ENCODE measurements around the gene TTLL7.

The TTLL7 gene, protein sequence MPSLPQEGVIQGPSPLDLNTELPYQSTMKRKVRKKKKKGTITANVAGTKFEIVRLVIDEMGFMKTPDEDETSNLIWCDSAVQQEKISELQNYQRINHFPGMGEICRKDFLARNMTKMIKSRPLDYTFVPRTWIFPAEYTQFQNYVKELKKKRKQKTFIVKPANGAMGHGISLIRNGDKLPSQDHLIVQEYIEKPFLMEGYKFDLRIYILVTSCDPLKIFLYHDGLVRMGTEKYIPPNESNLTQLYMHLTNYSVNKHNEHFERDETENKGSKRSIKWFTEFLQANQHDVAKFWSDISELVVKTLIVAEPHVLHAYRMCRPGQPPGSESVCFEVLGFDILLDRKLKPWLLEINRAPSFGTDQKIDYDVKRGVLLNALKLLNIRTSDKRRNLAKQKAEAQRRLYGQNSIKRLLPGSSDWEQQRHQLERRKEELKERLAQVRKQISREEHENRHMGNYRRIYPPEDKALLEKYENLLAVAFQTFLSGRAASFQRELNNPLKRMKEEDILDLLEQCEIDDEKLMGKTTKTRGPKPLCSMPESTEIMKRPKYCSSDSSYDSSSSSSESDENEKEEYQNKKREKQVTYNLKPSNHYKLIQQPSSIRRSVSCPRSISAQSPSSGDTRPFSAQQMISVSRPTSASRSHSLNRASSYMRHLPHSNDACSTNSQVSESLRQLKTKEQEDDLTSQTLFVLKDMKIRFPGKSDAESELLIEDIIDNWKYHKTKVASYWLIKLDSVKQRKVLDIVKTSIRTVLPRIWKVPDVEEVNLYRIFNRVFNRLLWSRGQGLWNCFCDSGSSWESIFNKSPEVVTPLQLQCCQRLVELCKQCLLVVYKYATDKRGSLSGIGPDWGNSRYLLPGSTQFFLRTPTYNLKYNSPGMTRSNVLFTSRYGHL

DNA sequence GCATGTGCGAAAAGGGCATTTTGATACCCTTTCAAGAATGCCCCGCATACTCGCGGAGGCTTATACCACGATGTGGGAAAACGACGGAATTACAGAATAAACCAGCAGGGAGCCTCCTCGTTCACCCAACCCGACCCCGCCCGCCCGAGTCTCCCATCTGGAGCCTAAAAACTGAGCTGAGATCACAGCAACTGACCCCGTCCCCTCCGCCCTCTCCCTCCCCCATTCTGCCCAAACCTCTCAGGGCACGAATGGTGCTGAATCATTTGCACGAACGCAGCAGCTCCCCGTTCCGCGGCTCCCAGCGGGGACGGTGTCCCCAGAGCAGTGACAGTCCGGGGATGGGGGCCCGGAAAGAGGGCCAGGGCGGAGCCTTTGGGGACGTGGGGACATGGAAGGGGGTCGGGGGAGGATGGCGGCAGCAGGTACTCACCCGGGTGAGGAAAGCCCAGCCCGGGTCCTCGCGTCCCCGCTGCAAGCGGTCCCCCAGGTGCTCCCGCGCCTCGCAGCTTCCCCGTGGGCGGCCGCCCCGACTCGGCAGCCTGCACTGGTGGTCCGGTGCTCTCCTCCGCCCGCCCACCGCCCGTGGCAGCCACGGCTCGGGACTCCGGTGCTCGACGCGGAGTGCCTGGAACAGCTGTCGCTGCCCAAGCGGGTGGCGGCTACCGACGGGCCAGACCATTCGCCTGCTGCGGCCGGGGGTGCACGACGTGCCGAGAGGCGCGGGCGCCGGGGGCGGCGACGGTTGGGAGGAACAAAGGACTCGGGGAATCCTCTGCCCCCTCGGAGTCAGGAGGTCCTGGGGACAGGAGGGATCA is at the start of gene TTLL7:
TTLL7 (minus strand) TSS at position 635 of the 818 bp plus-strand sequence. CDS start 46,921 bp downstream, outside the sequence.
- DNase-seq (ENCODE audit: low read depth in 2 of 2), result peak; percentile 56 to 60

DNA sequence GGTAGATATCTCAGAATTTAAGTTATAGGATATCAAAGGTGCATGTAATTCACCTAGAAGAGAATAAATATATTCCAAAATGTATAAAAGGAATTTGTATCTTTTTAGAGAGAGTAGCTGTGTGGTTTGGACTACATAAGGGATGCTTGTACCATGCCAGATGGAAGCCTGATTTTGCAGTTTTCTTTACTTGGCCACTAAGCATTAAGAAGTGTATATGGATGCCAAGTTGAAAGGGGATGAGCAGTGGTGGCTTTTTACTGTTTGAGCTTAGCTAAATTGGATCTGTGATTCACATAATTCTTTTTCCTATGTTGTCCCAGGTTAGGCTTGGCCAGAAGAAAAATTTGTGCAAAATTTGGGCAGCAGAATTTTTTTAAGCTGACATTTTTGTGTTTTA is 43.5 kb upstream of the TTLL7 start:
- no peak for DNase-seq (ENCODE audit: low read depth in 2 of 2)

- no peak for DNase-seq (ENCODE audit: low read depth in 2 of 2)
Measured at GRCh38 chr1:84037758-84038611, 39.1 kb upstream of the TTLL7 start.

GRCh38 chr1:84031802-84032327 is 32.9 kb upstream of the TTLL7 start:
- DNase-seq (ENCODE audit: low read depth in 2 of 2), result no peak

- no peak for DNase-seq (ENCODE audit: low read depth in 2 of 2)
Measured at GRCh38 chr1:84027368-84027767, 28.4 kb upstream of the TTLL7 start.

DNA sequence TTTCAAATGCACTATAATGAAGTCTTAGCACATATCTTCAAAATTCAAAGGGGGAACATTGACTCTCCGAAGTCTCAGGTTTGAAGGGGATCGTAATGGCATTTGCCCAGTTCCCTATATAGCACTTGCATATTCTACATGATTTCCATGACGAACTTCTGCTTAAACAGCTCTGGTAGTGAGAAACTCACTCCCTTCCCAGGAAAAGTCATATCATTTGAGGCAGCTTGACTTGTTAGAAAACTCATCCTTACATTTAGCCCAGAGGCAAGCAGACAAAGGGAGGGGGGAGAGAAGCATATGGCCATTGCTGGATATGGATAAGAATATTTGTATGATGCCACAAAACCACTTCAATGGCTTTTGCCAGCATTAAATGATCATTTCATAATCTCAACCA is 27.0 kb upstream of the TTLL7 start:
- DNase-seq (ENCODE audit: low read depth in 2 of 2), result no peak

DNA sequence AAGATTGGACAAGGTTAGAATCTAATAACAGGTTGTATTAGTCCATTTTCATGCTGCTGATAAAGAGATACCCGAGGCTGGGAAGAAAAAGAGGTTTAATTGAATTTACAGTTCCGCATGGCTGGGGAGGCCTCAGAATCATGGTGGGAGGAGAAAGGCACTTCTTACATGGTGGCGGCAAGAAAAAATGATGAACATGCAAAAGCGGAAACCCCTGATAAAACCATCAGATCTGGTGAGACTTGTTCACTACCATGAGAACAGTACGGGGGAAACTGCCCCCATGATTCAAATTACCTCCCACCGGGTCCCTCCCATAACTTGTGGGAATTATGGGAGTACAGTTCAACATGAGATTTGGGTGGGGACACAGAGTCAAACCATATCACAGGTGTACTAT is 22.9 kb upstream of the TTLL7 start:
- DNase-seq (ENCODE audit: low read depth in 2 of 2), result no peak

- no peak for DNase-seq (ENCODE audit: low read depth in 2 of 2)
Measured at GRCh38 chr1:84020151-84020550, 21.2 kb upstream of the TTLL7 start.

DNA sequence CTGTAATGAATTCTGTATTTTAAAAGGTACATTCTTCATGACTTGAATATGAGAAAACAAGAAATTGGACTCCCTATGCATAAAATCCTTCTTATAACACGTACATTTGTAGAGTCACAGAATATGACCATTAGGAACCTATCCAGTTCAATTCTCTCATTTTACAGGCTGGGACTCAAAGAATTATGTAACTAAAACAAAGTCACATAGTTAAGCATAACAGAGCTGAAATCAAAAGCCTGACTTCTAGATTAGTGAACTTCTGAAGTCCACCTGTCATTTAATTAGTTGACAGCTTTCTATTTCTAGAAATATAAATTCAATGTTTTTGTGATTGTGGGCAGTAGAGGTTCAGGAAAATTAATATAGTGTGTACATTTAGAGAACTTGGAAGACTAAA is 20.3 kb upstream of the TTLL7 start:
- no peak for DNase-seq (ENCODE audit: low read depth in 2 of 2)

- no peak for DNase-seq (ENCODE audit: low read depth in 2 of 2)
Measured at GRCh38 chr1:84013708-84014107, 14.8 kb upstream of the TTLL7 start.

DNA sequence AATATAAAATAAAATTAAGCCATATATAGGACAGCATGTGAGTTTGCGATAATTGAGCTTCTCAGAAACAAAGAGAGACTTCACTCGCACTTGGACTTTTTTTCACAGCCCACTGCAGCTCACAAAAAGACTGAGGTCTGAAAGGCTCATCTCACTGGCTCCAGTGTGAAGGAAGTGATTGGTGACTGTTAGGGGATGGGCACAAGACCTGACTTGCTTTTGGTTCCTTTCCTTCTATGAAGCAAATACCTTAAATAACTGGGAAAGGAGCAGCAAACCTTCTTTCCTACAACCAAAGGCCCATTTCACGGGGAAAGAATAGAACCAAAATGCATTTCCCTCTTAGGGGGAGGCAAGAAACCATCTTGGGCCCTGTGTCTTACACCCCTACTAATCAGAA is 13.1 kb upstream of the TTLL7 start:
- no peak for DNase-seq (ENCODE audit: low read depth in 2 of 2)

DNA sequence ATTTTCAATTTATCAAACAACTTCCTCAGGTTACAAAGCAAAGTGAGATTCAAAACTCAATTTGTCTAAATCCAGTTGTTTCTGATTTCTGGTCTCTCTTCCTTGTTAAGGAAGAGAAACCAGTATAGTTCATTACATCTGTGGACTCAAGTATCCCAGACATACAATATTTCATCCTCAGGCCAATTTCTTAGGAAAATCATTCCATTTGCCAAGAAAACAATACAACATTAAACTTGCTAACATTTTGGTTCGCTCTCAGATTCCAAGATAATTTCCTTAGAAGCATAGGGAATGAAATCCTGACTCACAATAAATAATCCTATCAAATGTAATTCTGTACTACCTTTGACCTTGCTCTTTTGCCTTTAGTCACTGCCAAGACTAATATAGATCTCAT is 11.2 kb upstream of the TTLL7 start:
- DNase-seq (ENCODE audit: low read depth in 2 of 2), result no peak

GRCh38 chr1:84008631-84009030 is 9.7 kb upstream of the TTLL7 start:
- DNase-seq (ENCODE audit: low read depth in 2 of 2), result no peak

DNA sequence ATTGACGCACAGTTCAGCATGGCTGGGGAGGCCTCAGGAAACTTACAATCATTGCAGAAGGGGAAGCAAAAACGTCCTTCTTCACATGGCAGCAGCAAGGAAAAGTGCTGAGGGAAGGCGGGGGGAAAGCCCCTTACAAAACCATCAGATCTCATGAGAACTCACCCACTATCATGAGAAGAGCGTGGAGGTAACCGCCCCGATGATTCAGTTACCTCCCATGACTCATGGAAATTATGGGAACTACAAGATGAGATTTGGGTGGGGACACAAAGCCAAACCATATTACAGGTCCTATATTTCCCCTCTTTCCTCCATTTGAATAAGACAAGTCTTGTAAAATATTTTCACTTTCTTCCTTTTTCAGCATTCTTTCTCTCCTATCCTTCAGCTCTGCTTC is 7.7 kb upstream of the TTLL7 start:
- no peak for DNase-seq (ENCODE audit: low read depth in 2 of 2)

- no peak for DNase-seq (ENCODE audit: low read depth in 2 of 2)
Measured at GRCh38 chr1:84001501-84001900, 2.6 kb upstream of the TTLL7 start.

- DNase-seq (ENCODE audit: low read depth in 2 of 2), result no peak
Measured at GRCh38 chr1:84000954-84001495, 2.1 kb upstream of the TTLL7 start.

- no peak for DNase-seq (ENCODE audit: low read depth in 2 of 2)
Measured at GRCh38 chr1:84000196-84000885, 1.4 kb upstream of the TTLL7 start.

- DNase-seq (ENCODE audit: low read depth in 2 of 2), result peak in 1 of 2 donors; percentile 49
Measured at GRCh38 chr1:83999316-83999819, 436 bp upstream of the TTLL7 start.

- no peak for DNase-seq (ENCODE audit: low read depth in 2 of 2)
Measured at GRCh38 chr1:83998205-83998497, 781 bp downstream of the TTLL7 start.

DNA sequence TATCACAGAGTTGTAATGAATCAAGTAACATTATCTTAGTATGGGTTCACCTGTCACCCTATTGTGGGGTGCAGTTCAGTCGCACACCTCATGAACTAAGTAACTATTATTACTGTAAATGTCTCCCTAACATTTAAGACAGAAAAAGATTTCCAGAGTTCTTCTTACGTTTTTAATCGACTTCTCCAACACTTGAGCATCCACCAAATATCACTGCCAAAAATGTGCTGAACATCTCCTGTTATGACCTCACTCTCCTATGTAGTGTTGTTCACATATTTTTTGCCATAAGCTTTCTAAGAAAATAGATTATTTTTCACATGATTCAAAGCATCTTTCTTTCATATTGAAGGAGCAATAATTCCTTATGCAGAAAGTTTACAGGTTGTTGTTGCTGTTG is 1.3 kb downstream of the TTLL7 start:
- DNase-seq (ENCODE audit: low read depth in 2 of 2), result no peak

Measured in stimulated activated CD4-positive, alpha-beta T cell treated with anti-CD3 and anti-CD28 coated beads, Interleukin-4, amount 100 ng/mL, for 48 hours (primary cell).